NCI-H146 treated with DMSO at 0.1 percent for 48 hours (cell line): ENCODE data around the gene NR5A2.

ENCODE experiments used
- DNase-seq: peaks from one replicate; lab custom pipeline; 2025; ENCODE audit not compliant: unreplicated experiment; lab: John Stamatoyannopoulos, UW

Gene NR5A2

DNA sequence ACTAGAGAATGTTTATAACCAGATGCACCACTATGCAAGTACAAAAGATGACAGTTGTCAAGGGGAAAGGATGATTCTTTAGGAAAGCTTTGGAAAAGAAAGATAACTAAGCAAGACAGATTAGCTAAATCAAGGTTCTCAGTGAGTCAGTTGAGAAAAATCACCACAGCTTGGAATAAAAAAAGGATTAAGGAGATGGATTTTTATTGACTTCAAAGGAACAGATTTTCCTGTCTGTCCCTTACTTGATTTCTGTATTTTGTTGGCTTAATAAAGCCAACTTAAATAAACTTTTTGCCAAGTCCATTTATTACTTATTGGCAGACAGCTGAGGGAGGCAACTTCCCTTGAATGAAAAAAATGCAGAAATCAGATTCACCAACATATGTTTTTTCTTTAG is 93.9 kb downstream of the NR5A2 start:
- no peak for DNase-seq

DNA sequence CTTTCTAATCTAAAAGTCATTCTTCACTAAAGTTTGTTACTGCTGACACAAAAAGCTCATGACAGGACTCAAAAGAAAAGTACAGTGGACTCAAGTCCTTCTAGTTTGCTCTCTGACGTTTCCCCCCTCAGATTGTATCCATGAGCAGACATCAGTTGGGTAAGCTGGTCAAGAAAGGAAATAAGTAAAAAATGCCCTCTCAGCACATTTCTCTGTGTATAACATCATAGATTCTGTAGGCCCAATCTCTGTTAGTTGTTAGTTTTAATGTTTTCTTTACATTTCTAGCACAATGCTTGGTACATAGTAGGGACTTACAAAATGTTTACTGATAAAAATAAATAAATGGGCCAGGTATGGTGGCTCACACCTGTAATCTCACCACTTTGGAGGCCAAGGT is 96.8 kb downstream of the NR5A2 start:
- no peak for DNase-seq

DNA sequence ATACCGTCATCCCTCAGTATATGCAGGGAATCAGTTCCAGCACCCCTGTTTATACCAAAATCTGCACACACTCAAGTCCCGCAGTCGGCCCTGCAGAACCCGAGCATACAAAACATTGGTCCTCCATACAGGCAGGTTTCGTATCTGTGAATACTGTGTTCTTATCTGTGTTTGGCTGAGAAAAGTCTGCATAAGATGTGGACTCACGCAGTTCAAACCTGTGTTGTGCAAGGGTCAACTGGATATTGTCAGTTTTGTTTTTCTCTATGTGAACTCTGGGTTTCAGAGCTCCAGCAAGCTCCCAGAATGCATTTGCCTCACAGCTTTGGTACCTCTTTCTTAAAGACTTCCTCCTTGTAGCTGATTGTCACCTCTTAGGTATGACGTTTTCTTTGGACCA is 100.6 kb downstream of the NR5A2 start:
- DNase-seq = no peak

DNA sequence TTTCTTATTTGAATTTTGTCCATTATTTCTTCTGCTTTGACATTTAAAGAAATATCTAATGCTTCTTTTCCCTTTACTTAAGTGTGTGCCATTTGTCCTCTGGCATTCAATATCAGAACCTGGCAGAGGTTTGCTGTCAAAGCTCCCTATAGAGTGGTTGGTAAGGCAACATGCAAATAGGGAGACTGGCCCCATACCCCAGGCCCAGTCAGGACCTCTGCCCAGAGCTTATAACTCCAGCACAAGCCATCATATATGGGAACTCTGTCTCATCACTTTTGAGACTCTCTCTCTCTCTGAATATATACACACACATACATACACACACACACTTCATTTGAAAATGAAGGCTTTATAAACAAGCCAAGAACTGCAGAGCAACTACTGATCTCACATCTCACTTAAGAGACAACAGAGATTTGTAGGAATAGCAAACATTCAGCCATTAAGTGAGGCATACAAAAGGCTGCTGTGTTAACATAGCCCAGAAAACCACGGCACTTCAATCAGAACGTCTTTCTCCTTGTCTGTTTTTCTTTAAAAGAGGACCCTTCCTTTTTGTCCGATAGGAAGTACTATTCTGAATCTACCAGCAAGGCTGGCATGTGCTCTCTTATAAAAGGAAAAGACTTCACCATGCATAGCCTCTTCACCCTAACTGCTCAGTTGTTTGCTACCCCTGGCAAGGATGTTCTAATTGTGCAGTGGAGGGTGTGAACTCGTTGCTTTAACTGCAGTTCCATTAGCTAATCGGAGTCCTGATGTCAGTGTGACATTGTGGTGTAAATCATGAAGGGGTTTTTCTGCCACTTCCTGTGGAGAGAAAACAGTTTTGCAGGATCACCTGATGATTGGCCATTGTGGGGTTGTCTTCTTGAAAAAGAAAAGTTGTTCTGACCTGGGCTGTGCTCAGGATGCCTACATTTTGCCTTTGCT is 101.7 kb downstream of the NR5A2 start:
- DNase-seq = no peak

DNA sequence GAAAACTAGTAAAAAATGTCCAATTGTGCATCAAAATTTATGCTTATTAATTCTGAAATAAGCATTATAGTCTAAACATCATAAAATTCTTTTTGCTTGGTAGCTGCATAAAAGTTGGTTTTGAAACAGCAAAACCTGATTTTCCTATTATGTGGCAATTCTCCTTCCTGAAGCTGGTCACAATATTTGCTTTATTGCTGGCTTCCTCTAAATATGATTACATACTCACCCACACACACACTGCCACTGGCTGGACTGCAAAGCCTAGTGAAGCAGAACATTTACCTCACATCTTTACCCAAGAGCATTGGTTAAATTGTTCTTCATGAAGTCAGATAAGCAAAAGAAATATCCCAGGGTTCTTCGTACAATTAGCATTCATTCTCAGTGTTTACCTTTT is 103.0 kb downstream of the NR5A2 start:
- DNase-seq = no peak

DNA sequence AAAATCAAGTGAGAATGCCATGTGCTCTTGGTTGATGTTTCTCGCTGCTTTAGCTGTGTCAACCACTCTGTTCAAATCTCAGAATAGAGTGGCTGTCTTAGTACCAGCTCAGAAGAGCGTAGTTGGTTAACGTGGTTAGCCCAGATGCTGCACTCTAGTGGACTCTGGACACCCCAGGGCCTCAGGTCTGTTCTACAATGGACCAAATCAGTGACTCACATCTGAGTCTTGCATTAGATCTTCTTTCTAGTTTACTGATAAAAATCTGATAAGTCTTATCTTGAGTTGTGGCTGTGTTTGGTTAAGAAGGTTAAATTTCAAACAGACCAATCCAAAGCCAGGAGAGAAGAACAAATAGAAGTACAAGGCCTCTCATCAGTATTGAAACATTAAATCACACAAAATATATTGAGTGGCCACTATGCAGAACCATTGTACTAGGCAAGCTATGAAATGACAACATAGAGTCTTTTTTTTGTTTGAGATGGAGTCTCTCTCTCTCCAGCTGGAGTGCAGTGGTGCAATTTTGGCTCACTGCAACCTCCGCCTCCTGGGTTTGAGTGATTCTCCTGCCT is 104.1 kb downstream of the NR5A2 start:
- DNase-seq = no peak

DNA sequence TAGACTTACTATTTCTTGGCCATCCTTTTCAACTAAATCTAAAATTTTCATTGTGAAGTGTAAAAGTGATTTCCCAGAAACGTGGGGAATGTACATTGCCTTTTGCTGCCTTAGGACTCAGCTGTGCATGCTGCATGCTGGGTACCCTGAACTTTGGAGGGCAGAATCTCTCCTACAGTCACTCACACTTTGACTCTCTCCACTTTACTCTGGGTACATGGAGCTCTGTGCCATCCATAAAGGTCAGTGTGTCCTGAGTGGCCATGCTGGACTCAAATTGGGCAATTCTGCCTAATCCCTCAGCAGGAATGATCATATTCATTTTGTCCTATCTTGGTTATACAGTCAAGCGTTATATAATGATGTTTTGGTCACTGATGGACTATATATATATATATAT is 105.6 kb downstream of the NR5A2 start:
- no peak for DNase-seq

DNA sequence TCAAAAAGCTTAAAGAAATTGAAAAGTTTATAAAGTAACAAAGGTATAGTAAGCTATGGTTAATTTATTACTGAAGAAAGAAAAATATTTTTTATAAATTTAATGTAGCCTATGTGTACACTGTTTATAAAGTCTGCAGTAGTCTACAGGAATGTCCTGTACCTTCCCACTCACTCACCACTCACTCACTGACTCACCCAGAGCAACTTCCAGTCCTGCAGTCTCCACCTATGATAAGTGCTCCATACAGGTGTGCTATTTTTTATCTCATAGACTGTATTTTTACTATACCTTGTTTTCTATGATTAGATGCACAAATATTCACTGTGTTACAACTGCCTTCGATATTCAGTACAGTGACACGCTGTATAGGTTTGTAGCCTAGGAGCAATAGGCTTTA is 106.6 kb downstream of the NR5A2 start:
- DNase-seq = no peak

DNA sequence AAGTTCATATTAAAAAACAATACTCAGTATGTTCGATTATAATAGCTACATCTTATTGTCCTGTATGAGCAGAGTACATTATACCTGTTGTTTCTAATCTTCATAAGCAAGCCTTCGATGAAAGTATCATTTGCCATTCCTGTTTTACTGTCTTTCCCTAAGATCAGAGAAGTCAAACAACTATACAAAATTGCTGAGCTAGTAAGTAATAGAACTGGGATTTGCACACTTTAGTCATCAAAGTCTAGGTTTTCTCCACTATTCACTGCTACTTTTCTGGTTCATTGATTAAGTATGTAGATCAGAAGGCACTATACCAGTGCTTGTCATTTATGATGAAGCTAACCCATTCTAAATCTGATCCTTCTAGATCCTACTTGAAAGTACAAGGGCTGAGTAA is 108.9 kb downstream of the NR5A2 start:
- DNase-seq = no peak

DNA sequence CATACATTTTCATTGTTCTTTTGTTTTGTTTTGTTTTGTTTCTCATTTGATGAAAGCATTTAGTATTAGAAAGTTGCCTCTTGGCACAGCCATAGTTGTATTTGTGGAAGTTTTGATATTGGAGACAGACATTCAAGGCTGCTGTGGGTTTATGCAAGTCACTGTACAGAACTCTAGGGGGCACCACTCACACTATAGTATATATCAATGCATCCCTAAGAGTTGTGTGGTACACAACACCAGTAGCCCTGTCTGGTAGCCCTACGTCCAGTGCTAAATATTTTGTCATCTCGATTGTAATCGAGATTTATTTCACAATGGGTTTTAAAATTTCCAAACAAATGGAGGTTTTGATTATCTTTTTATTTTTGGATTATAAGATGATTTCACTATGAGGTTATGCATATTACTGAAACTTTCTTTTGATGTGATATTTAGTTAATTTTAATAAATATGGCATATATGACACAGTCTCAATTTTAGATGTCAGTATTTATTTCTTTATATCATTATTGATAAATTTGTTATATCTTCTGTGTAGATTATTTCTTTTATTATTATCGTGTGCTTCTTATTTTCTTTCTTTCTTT is 112.2 kb downstream of the NR5A2 start:
- no peak for DNase-seq

DNA sequence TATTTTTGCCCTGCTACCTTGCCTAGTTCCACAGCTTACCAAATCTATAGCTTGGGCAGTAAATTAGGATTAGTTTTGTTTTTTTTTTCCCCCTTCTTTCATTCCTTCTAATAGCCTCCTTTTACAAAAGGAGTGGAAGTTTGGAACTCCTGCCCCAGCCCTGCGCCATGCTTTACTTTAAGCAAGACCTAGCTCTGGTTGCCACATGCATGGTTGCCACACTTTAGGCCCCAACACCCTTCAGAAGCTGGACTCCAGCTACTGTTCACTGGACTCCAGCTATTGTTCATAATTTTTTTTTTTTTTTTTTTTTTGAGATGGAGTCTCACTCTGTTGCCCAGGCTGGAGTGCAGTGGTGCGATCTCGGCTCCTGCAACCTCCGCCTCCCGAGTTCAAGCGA is 115.8 kb downstream of the NR5A2 start:
- no peak for DNase-seq

DNA sequence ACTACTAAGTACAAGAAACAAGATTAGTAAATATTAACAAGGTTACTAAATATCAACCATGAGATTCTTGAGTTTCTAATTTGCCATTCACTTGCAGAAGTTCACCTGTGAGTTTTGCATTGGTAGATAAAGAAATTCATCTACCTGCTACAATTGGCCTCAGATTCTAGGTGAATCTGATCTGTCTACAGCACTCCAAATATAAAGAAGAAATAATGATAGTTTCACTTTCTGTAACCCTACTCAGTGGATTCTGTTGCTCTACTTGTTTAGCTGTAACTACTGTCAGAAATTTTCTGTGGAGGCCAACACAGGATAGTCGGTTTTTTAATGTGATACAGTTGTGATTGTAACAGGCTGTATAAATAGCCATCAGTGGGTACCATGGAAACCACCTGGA is 118.6 kb downstream of the NR5A2 start:
- DNase-seq = no peak

DNA sequence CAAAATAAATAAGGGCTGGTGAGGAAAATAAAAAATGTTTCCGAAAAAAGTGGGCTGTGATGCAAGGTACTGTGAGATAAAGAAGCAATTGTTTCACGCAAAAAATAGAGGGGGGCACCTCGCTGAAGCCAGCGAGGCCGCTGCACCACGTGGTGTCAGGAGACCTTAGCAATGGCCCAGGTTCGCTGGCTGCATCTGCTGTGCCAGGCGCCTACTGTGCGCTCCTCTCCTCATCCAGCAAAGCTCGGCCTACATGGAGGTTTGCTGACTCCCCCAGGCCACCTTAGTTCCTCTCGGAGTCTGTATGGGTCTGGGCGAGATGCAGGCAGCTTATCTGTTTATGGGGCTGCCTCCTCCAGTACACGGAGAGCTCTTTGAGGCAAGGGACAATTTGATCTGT is 119.6 kb downstream of the NR5A2 start:
- no peak for DNase-seq

DNA sequence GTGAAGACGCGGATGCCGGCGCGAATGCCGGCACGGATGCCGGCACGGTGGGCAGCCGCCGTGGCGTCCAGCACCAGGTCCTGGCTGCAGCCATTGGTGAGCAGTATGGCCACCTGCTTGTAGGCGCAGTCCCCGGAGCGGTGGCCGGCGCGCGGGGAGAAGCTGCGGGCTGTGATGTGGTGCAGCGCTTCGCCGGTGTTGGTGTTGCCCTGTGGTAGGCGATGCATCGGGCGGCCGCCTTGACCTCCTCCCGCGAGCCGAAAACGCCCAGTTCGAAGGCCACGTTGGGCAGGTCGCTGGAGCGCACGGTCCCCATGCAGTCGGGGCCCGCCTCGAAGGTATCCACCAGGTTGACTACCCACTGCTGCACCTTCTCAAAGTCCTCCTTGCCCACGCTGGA is 120.2 kb downstream of the NR5A2 start:
- no peak for DNase-seq

DNA sequence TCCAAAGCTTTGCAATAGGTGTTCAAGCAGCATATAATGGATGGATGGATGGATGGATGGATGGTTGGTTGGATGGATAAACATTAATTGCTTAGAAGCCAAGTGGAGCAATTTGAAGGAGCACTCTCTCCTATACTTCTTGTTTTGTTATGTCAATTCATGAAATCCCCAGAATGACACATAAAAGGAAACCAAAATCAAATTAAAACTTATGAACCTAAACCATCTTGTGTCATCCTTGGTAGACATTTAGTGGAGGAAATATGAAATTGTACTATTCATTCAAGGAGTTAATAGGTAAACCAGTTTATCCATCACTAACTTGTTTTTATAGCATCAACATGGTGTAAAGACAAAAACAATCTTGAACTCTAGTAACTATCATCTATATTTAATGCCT is 122.5 kb downstream of the NR5A2 start:
- no peak for DNase-seq

DNA sequence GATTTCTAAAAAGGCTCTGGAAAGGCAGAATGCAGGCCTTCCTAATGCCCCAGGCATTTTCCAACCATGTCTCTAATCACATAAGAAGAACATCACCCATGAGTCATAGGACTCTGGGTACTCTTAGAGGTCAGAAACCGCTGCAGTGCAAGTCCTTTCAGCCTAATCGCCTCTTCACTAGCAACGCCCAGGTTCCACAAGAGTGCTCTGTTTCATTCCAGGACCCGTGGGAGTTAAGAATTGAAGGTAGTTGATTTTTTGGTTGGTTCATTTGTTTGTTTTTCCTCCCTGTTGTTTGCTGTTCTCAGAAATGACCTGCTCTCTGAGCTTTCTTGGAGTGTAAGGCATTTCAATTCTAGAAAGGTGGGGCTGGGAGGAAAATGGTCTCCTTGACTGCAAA is 123.2 kb downstream of the NR5A2 start:
- DNase-seq = no peak

DNA sequence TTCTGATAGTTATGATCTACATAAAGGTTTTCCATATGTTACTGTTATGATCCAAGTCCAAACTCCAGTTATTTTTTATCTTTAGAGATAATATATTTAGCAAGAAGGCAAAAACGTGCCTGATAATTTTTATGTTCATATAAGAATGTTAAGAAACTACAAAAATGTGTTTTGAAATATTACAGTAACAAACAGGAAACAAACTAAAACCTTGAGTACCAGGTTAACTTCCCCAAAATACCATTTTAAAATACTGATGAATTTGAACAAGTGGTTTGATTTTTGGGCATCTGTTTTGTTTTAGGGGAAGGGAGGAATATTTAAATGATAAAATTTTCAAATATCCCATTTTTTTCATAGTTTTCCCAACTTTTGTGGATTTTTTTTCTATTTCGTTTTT is 124.8 kb downstream of the NR5A2 start:
- no peak for DNase-seq

DNA sequence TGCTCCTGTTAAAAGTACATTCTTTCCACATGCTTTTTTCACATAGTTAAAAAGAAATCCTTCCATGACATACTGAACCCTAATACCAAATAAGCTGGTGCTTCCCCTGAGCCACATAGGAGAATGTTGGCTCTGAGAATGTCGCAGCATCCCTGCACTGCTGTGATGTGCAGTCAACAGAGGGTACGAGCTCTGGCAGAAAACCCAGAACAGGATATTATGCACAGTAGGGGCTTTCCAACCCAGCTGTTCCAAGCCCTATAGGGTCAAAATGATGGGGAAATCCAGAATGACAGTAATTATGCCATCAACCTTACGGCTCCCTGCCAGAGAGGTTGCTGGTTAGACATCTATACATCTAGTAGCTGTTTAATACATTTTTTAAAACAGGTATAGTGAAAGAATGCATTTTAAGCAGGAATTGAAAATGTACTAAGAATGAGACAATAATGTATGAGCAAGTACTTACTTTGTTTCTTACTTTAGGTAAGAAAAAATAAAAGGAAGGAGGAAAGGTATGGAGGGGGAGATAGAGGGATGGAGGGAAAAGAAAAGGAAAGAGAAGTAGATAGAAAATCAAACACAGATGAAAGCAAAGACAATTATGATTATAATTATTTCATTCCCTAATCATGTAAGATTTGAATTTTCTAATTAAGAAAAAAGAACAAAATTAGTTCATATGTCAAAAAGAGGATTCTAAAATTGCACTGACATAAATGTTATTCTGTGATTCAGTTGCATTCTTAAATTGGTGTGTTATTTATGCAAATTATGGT is 126.0 kb downstream of the NR5A2 start:
- no peak for DNase-seq

DNA sequence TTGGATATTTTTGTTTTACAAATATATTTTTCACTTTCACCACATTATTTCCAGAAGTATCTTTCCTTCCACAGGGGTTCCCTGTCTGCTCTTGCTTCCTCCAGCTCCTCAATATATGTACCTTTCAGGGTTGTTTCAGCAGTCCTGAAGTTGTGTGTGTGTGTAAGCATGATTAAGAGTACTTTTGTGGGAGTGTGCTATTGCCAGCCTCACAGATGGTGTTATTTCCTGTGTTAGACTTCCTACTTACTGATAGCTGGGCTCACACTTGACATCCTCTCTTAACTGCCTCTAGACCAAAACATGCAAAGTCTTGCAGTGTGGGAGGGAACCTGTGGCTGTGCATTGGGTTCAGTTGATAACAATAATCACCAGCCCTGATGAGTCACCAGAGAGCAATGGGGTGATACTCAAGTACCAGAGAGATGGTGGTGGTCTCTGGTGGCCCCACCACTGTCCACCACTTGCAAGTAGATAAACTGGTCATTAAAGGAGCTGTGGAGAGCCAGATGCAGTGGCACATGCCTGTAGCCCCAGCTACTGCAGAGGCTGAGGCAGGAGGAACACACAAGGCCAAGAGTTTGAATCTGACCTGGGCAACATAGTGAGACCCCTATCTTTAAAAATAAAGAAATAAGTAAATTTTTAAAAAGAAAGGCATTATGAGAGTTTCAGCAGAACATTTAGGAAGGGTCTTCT is 126.7 kb downstream of the NR5A2 start:
- DNase-seq = no peak

DNA sequence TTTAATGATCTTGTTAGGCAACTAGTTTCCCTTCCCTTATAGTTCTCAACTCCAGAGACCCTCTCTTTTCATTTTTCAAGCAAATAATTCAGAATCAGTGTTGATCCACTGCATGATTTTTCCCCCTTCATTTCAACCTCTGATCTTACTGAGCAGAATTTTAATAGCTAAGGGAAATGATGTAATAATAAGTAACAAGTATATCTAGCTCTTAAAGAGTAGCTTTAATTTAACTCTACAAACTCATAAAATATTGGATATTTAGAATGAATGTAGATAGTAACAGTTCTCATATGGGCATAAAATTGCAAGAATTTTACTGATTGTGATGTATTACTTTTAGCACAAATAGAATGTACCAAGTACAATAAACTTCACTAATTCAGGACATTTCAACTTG is 130.2 kb downstream of the NR5A2 start:
- no peak for DNase-seq

DNA sequence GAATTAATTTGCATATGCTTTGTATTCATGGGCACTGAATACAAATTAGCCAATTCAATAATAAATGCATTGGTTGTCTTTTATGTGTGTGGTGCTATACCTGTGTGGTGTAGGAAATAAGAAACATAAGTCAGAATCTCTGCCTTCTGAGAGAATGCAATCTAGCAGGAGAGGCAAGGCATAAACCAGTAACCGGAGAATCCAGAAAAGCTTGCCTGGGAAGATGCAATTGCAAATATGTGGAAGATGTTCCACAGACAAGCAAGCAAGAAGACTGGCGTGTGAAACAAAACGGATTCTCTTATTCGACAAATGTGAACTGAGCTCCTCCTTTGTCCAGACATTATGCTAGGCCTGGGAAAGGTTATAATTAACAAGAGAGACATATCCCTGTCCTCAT is 134.3 kb downstream of the NR5A2 start:
- no peak for DNase-seq
